Caco-2 (cell line): ENCODE measurements around the gene AMZ2. TPM values are rescaled to one million over a fixed set of nuclear protein-coding genes. Genes with fewer than 3 reads are reported as not detected.
"Not testable (repeated sequence)": the region's sequence is repeated elsewhere in the genome, so short reads cannot be mapped to it uniquely, and the experiment has no call there.

Source experiments
- BruUV-seq: library from RNA; stranded (reverse); fragments of 400-500 nt; replicated peaks from 2 replicates; lab custom pipeline; 2021; lab: Mats Ljungman, UMichigan
- CTCF ChIA-PET: fragments of 300-600 bp; sonication (Branson Sonifier 250); formaldehyde crosslinking; loops from one replicate; lab custom pipeline; 2022; ENCODE audit warnings: antibody characterized with exemption; lab: Charles Lee
- POLR2A ChIA-PET: fragments of 300-600 bp; sonication (Branson Sonifier 250); formaldehyde crosslinking; loops from one replicate; lab custom pipeline; 2022; ENCODE audit warnings: antibody characterized with exemption; lab: Charles Lee
- DNase-seq, 2 experiments: peaks; one replicate each; pipeline versions ENCODE4 v3.0.0 to v3.0.0-alpha.2; 2020 to 2022
- H3K27me3 ChIP-seq: replicated peaks from 2 replicates; pipeline ENCODE4 v1.6.0; 2011; ENCODE audit warnings: low read length; ENCODE audit not compliant: control insufficient read depth, insufficient read depth
- H3K36me3 ChIP-seq: 2 replicates; pipeline ENCODE4 v1.5.1; 2011; ENCODE audit warnings: low read length; ENCODE audit not compliant: control insufficient read depth, insufficient read depth
- H3K4me1 ChIP-seq: fragments of 250-450 bp; sonication (Bioruptor Pico); 2 replicates; pipeline ENCODE4 v1.5.1; 2020; ENCODE audit warnings: mild to moderate bottlenecking
- H3K4me3 ChIP-seq: 2 replicates; pipeline ENCODE4 v1.5.1; 2011; ENCODE audit warnings: low read depth, mild to moderate bottlenecking, control low read depth, low read length
- H3K9me3 ChIP-seq: fragments of 250-450 bp; sonication (Bioruptor Pico); 2 replicates; pipeline ENCODE4 v1.5.1; 2020; ENCODE audit warnings: mild to moderate bottlenecking, moderate library complexity
- H3K27ac Mint-ChIP-seq: one replicate; pipeline ENCODE4 v1.8.0; 2022; ENCODE audit warnings: mixed read lengths; ENCODE audit not compliant: unreplicated experiment
- H3K27me3 Mint-ChIP-seq: one replicate; pipeline ENCODE4 v1.8.0; 2022; ENCODE audit warnings: mixed read lengths; ENCODE audit not compliant: insufficient read depth, unreplicated experiment
- H3K36me3 Mint-ChIP-seq: one replicate; pipeline ENCODE4 v1.8.0; 2022; ENCODE audit warnings: mild to moderate bottlenecking, mixed read lengths; ENCODE audit not compliant: insufficient read depth, unreplicated experiment
- H3K4me1 Mint-ChIP-seq: one replicate; pipeline ENCODE4 v1.8.0; 2022; ENCODE audit warnings: low read depth, mixed read lengths; ENCODE audit not compliant: unreplicated experiment
- H3K4me3 Mint-ChIP-seq: one replicate; pipeline ENCODE4 v1.8.0; 2022; ENCODE audit warnings: mild to moderate bottlenecking, moderate library complexity, mixed read lengths; ENCODE audit not compliant: unreplicated experiment
- H3K9me3 Mint-ChIP-seq: one replicate; pipeline ENCODE4 v1.8.0; 2022; ENCODE audit warnings: mixed read lengths; ENCODE audit not compliant: unreplicated experiment
- intact Hi-C: fragments of 100-400 bp; cut with micrococcal nuclease; formaldehyde crosslinking; loops from one replicate; pipeline ENCODE4 v1.10.0; 2022; ENCODE audit not compliant: unreplicated experiment
- total RNA-seq: library from RNA; stranded (reverse); gene quantifications from 2 replicates; pipeline ENCODE4 v1.2.3, GENCODE V29; 2022
- TF ChIP-seq, protein P1 (sequence below), 2 experiments: fragments of 200-600 bp in 1 of 2; IDR thresholded peaks; 1 replicate in 1 of 2; 2 replicates in 1 of 2; pipeline versions ENCODE4 v1.5.1 to v1.8.0; 2011 to 2022; ENCODE audit warnings: antibody characterized with exemption in 1 of 2, control low read depth in 1 of 2, inconsistent platforms in 1 of 2, low read depth in 1 of 2, low read length in 1 of 2, mild to moderate bottlenecking in 1 of 2, moderate library complexity in 1 of 2; ENCODE audit not compliant: insufficient read depth in 1 of 2, severe bottlenecking in 1 of 2, unreplicated experiment in 1 of 2

Gene AMZ2
- total RNA-seq, 1 experiment from 2014 or later = 60.2 TPM

DNA sequence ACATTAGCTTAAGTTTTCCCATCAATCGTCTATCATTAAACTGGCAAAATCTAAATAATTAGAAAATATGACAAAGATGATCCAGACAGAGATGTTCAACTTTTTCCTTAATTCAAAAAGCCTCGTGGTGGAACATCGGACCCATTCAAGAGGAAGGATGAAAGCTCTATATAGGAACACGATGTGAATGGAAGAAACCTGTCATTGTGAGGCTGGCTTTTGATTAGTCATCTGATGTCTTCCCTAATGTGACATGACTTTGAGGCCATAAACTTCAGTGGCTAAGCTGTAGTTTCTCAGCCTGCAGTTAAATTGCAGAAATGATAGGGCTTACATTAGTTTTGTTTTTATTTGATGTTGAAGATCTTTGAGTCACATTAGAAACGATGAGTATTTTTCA is 1.0 kb downstream of the AMZ2 start:
- Mint-ChIP-seq H3K9me3 (no peaks in the 10 kb centered on the region), H3K4me1 (peaks cover 7% of the 10 kb centered on the region), H3K36me3 (peaks cover 19% of the 10 kb centered on the region), H3K27ac (no peak overlapping the region), H3K27me3 (peaks cover 8% of the 10 kb centered on the region), H3K4me3 (peak overlapping the region; percentile 97)
- ChIA-PET CTCF (interaction anchor here (0.8 to 1.4 kb wide), 3 partner anchors 16 to 183 kb away, joined by 3 to 4 read pairs (median 3); no protein-coding TSS in a partner anchor), POLR2A (no interaction called here)
- no peak for DNase-seq
- H3K4me1 ChIP-seq = peaks cover 6% of the 10 kb centered on the region
- intact Hi-C loops = loop anchor here (5.0 kb wide), 2 partner anchors 77 to 188 kb away; no protein-coding TSS in a partner anchor
- H3K4me3 ChIP-seq = no peak overlapping the region
- no TSS peak for BruUV-seq
- H3K27me3 ChIP-seq = no peaks in the 10 kb centered on the region
- TF ChIP-seq, protein P1, sequence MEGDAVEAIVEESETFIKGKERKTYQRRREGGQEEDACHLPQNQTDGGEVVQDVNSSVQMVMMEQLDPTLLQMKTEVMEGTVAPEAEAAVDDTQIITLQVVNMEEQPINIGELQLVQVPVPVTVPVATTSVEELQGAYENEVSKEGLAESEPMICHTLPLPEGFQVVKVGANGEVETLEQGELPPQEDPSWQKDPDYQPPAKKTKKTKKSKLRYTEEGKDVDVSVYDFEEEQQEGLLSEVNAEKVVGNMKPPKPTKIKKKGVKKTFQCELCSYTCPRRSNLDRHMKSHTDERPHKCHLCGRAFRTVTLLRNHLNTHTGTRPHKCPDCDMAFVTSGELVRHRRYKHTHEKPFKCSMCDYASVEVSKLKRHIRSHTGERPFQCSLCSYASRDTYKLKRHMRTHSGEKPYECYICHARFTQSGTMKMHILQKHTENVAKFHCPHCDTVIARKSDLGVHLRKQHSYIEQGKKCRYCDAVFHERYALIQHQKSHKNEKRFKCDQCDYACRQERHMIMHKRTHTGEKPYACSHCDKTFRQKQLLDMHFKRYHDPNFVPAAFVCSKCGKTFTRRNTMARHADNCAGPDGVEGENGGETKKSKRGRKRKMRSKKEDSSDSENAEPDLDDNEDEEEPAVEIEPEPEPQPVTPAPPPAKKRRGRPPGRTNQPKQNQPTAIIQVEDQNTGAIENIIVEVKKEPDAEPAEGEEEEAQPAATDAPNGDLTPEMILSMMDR (IDR thresholded peaks at IDR 0.05; ENCODE audit: insufficient read depth in 1 of 2, low read depth in 1 of 2, low read length in 1 of 2, severe bottlenecking in 1 of 2, unreplicated experiment in 1 of 2) = no peak
- H3K36me3 ChIP-seq = no peaks in the 10 kb centered on the region
- no peaks in the 10 kb centered on the region for H3K9me3 ChIP-seq

DNA sequence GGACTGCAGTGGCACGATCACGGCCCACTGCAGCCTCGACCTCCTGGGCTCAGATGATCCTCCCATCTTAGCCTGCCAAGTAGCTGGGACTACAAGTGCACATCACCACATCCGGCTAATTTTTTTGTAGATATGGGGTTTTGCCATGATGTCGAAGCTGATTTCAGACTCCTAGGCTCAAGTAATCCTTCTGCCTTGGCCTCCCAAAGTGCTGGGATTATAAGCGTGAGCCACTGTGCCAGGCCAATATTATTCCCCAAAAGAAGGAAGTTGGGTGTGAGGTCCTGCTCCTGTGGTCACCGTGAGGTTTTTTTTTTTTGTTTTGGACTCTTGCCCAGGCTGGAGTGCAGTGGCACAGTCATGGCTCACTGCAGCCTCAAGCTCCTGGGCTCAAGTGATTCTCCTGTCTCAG is 1.5 kb downstream of the AMZ2 start:
- H3K9me3 ChIP-seq = no peaks in the 10 kb centered on the region
- peaks cover 6% of the 10 kb centered on the region for H3K4me1 ChIP-seq
- H3K36me3 Mint-ChIP-seq = peaks cover 19% of the 10 kb centered on the region
- H3K27ac Mint-ChIP-seq = no peak overlapping the region
- H3K4me1 Mint-ChIP-seq = peaks cover 7% of the 10 kb centered on the region
- no peak overlapping the region for H3K4me3 ChIP-seq
- POLR2A ChIA-PET = no interaction called here
- TF ChIP-seq, protein P1 (IDR thresholded peaks at IDR 0.05; ENCODE audit: insufficient read depth in 1 of 2, low read depth in 1 of 2, low read length in 1 of 2, severe bottlenecking in 1 of 2, unreplicated experiment in 1 of 2) = no peak
- H3K9me3 Mint-ChIP-seq = no peaks in the 10 kb centered on the region
- H3K4me3 Mint-ChIP-seq = no peak overlapping the region
- H3K27me3 Mint-ChIP-seq = peaks cover 5% of the 10 kb centered on the region
- BruUV-seq = no TSS peak
- no peak for DNase-seq
- CTCF ChIA-PET = no interaction called here
- no peaks in the 10 kb centered on the region for H3K27me3 ChIP-seq
- H3K36me3 ChIP-seq = no peaks in the 10 kb centered on the region
- intact Hi-C loops = loop anchor here (5.0 kb wide), 2 partner anchors 77 to 188 kb away; no protein-coding TSS in a partner anchor

DNA sequence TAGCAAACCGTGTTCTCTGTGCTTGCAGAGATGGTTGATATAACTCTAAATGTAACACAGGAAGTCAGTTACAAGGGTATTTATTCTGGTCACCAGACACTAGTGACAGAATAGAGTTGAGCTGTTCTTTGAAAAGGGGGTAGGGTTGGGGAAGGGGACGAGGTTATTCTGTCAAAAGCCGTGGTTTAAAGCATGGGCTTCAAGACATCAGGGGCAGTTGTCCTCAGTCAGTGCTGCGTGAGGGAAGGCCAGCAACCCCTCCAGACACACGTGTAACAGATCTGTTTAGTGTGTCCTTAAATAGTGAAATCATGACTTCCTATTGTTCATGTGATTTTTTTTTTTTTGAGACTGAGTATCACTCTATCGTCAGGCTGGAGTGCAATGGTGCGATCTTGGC is 5.6 kb downstream of the AMZ2 start:
- POLR2A ChIA-PET, H3K4me1 Mint-ChIP-seq: not testable (repeated sequence)

More for the DNA sequence above, 5.6 kb downstream of the AMZ2 start:
- H3K9me3 Mint-ChIP-seq, intact Hi-C loops, H3K27me3 ChIP-seq, H3K9me3 ChIP-seq, H3K4me3 ChIP-seq, CTCF ChIA-PET, H3K36me3 ChIP-seq, H3K4me3 Mint-ChIP-seq, H3K27me3 Mint-ChIP-seq, H3K27ac Mint-ChIP-seq, H3K4me1 ChIP-seq, BruUV-seq, DNase-seq: not testable (repeated sequence)
- peaks cover 11% of the 10 kb centered on the region for H3K36me3 Mint-ChIP-seq
